WERI-Rb-1 (cell line): ENCODE measurements around the gene IL6R.

Experiments
- DNase-seq: peaks from one replicate; pipeline ENCODE4 v3.0.0-alpha.2; 2020
- H3K27ac ChIP-seq: fragments of 250-450 bp; sonication (Bioruptor Pico); 2 replicates; pipeline ENCODE4 v1.5.1; 2020; ENCODE audit warnings: mild to moderate bottlenecking, moderate library complexity
- H3K27me3 ChIP-seq: fragments of 250-450 bp; sonication (Bioruptor Pico); 2 replicates; pipeline ENCODE4 v1.5.1; 2021; ENCODE audit warnings: mild to moderate bottlenecking, low read depth, moderate library complexity; ENCODE audit not compliant: insufficient read depth, severe bottlenecking
- H3K36me3 ChIP-seq: fragments of 250-450 bp; sonication (Bioruptor Pico); 2 replicates; pipeline ENCODE4 v1.5.1; 2020; ENCODE audit warnings: mild to moderate bottlenecking, moderate library complexity
- H3K4me3 ChIP-seq: 2 replicates; pipeline ENCODE4 v1.5.1; 2011; ENCODE audit warnings: low read depth, mild to moderate bottlenecking, control low read depth, low read length
- H3K9me3 ChIP-seq: fragments of 250-450 bp; sonication (Bioruptor Pico); 2 replicates; pipeline ENCODE4 v1.5.1; 2021; ENCODE audit warnings: mild to moderate bottlenecking, moderate library complexity; ENCODE audit not compliant: severe bottlenecking
- TF ChIP-seq, protein P1 (sequence below): IDR thresholded peaks from 2 replicates; pipeline ENCODE4 v1.5.1; 2011; ENCODE audit warnings: low read depth, mild to moderate bottlenecking, control low read depth, inconsistent platforms, low read length

The IL6R gene

DNA sequence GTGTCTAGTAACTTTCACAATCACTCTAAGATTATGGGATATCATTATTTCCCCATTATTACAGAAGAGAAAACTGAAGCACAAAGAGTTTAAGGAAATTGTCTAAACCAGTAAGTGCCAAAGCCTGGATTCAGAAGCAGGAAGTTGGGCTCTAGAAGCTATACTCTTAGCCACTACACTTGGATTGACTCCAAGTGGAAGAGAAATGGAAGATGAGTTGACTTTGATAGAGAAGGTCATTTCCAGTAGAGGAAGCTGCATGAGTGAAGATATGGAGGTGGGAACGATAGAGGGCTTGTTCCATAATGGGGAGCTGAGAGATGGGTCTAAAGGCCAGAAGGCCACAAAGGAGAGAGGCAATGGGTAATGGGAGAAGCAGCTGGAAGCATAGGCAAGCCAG lies 85.2 kb downstream of the IL6R start:
- Histone ChIP-seq H3K4me3 (no peak overlapping the region), H3K36me3 (no peaks in the 10 kb centered on the region), H3K27ac (no peak overlapping the region), H3K9me3 (peaks cover 5% of the 10 kb centered on the region), H3K27me3 (peaks cover 100% of the 10 kb centered on the region)
- TF ChIP-seq, protein P1, sequence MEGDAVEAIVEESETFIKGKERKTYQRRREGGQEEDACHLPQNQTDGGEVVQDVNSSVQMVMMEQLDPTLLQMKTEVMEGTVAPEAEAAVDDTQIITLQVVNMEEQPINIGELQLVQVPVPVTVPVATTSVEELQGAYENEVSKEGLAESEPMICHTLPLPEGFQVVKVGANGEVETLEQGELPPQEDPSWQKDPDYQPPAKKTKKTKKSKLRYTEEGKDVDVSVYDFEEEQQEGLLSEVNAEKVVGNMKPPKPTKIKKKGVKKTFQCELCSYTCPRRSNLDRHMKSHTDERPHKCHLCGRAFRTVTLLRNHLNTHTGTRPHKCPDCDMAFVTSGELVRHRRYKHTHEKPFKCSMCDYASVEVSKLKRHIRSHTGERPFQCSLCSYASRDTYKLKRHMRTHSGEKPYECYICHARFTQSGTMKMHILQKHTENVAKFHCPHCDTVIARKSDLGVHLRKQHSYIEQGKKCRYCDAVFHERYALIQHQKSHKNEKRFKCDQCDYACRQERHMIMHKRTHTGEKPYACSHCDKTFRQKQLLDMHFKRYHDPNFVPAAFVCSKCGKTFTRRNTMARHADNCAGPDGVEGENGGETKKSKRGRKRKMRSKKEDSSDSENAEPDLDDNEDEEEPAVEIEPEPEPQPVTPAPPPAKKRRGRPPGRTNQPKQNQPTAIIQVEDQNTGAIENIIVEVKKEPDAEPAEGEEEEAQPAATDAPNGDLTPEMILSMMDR = no peak
- no peak for DNase-seq

GRCh38 chr1:154492115-154492514 lies 87.0 kb downstream of the IL6R start:
- H3K36me3 ChIP-seq = no peaks in the 10 kb centered on the region
- no peak overlapping the region for H3K4me3 ChIP-seq
- no peak for DNase-seq
- peaks cover 5% of the 10 kb centered on the region for H3K9me3 ChIP-seq
- H3K27ac ChIP-seq = no peak overlapping the region
- TF ChIP-seq, protein P1 = no peak
- H3K27me3 ChIP-seq = peaks cover 100% of the 10 kb centered on the region

- Histone ChIP-seq H3K36me3 (no peaks in the 10 kb centered on the region), H3K9me3 (peaks cover 5% of the 10 kb centered on the region), H3K27ac (no peak overlapping the region), H3K27me3 (peaks cover 100% of the 10 kb centered on the region), H3K4me3 (no peak overlapping the region)
- DNase-seq = no peak
- TF ChIP-seq, protein P1 = no peak
These were observed 88.1 kb downstream of the IL6R start for GRCh38 chr1:154493276-154493675.

GRCh38 chr1:154495496-154496273 lies 90.5 kb downstream of the IL6R start:
- Histone ChIP-seq H3K36me3 (no peaks in the 10 kb centered on the region), H3K9me3 (no peaks in the 10 kb centered on the region), H3K27me3 (peaks cover 100% of the 10 kb centered on the region), H3K27ac (no peak overlapping the region), H3K4me3 (no peak overlapping the region)
- TF ChIP-seq, protein P1 = no peak
- no peak for DNase-seq

DNA sequence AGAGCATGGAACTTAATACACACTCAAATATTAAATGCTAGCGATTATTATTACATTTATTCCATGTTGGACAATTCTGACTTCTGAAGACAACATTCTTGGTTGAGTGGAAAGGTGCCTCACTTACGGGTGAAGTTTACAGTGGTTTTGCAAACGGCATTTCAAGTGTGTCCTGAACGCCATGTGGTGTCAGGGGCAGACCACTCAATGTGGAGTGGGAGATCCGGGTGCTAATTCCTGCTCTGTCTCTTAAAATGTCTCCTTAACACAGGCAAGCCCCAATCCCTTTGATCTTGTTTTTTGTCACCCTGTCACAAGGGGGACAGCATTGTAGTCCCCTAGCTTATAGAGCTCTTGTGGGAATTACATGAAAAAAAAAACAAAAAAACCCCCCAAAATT lies 91.2 kb downstream of the IL6R start:
- Histone ChIP-seq H3K4me3 (no peak overlapping the region), H3K27ac (no peak overlapping the region), H3K36me3 (no peaks in the 10 kb centered on the region), H3K9me3 (peaks cover 1% of the 10 kb centered on the region), H3K27me3 (peaks cover 100% of the 10 kb centered on the region)
- no peak for DNase-seq
- TF ChIP-seq, protein P1 = no peak
